HepG2 (cell line): ENCODE results near the gene GALR2. TPM values are rescaled to one million over a fixed set of nuclear protein-coding genes. Genes with fewer than 3 reads are reported as not detected.

Experiments used
- ATF1 ChIP-seq: IDR thresholded peaks from 2 replicates; pipeline ENCODE4 v1.6.1; 2016; ENCODE audit warnings: mild to moderate bottlenecking, control low read depth
- CBFB ChIP-seq: sonication (generic); formaldehyde crosslinking; IDR thresholded peaks from 2 replicates; pipeline ENCODE4 v1.4.0; 2020; ENCODE audit warnings: missing genetic modification reagents
- ELF1 ChIP-seq: sonication (generic); formaldehyde crosslinking; IDR thresholded peaks from 2 replicates; pipeline ENCODE4 v1.4.0; 2020; ENCODE audit warnings: missing genetic modification reagents
- ERF ChIP-seq: IDR thresholded peaks from 2 replicates; pipeline ENCODE4 v1.6.1; 2018; ENCODE audit warnings: missing biosample characterization, missing genetic modification reagents
- FOXA1 ChIP-seq, 2 experiments: fragments of 450-650 bp in 1 of 2; sonication (generic) in 1 of 2; formaldehyde crosslinking in 1 of 2; IDR thresholded peaks; 2 replicates each; pipeline versions ENCODE4 v1.4.0 to v1.6.1; 2016 to 2020; ENCODE audit warnings: missing genetic modification reagents in 1 of 2
- KLF15 ChIP-seq: sonication (generic); formaldehyde crosslinking; IDR thresholded peaks from 2 replicates; pipeline ENCODE4 v1.8.1; 2023; ENCODE audit warnings: borderline replicate concordance, mild to moderate bottlenecking, inconsistent platforms, missing genetic modification reagents, mixed read lengths
- MXD3 ChIP-seq: IDR thresholded peaks from 2 replicates; pipeline ENCODE4 v1.6.1; 2016; ENCODE audit warnings: mild to moderate bottlenecking, missing biosample characterization, missing genetic modification reagents
- SAFB2 ChIP-seq: sonication (generic); formaldehyde crosslinking; IDR thresholded peaks from 2 replicates; pipeline ENCODE4 v1.5.1; 2020; ENCODE audit warnings: missing genetic modification reagents, low read depth, mild to moderate bottlenecking, borderline replicate concordance
- SP2 ChIP-seq: sonication (generic); formaldehyde crosslinking; IDR thresholded peaks from 2 replicates; pipeline ENCODE4 v1.5.1; 2020; ENCODE audit warnings: mild to moderate bottlenecking, missing genetic modification reagents
- TBP ChIP-seq: sonication (generic); formaldehyde crosslinking; IDR thresholded peaks from 2 replicates; pipeline ENCODE4 v1.5.0; 2020; ENCODE audit warnings: missing genetic modification reagents
- THAP7 ChIP-seq: sonication (generic); formaldehyde crosslinking; IDR thresholded peaks from 2 replicates; pipeline ENCODE4 v1.8.1; 2023; ENCODE audit warnings: mild to moderate bottlenecking, missing genetic modification reagents
- YY1 ChIP-seq: IDR thresholded peaks from 2 replicates; pipeline ENCODE4 v1.6.1; 2011; ENCODE audit warnings: low read length, low read depth, moderate library complexity, mild to moderate bottlenecking; ENCODE audit not compliant: insufficient read depth, insufficient replicate concordance
- ZBTB3 ChIP-seq: sonication (generic); formaldehyde crosslinking; IDR thresholded peaks from 2 replicates; pipeline ENCODE4 v1.4.0; 2020; ENCODE audit warnings: low read depth, mild to moderate bottlenecking, moderate library complexity, missing genetic modification reagents, borderline replicate concordance
- ZBTB42 ChIP-seq: sonication (generic); formaldehyde crosslinking; IDR thresholded peaks from 2 replicates; pipeline ENCODE4 v1.5.0; 2020; ENCODE audit warnings: mild to moderate bottlenecking, missing genetic modification reagents
- ZBTB7B ChIP-seq: sonication (generic); formaldehyde crosslinking; IDR thresholded peaks from 2 replicates; pipeline ENCODE4 v1.4.0; 2020; ENCODE audit warnings: missing genetic modification reagents
- ZEB1 ChIP-seq: IDR thresholded peaks from 2 replicates; pipeline ENCODE4 v1.6.1; 2012; ENCODE audit warnings: mild to moderate bottlenecking, low read depth, inconsistent platforms; ENCODE audit not compliant: insufficient replicate concordance
- ZMAT5 ChIP-seq: sonication (generic); formaldehyde crosslinking; IDR thresholded peaks from 2 replicates; pipeline ENCODE4 v1.5.0; 2020; ENCODE audit warnings: mild to moderate bottlenecking, low read depth, missing genetic modification reagents, borderline replicate concordance
- ZNF143 ChIP-seq: sonication (generic); formaldehyde crosslinking; IDR thresholded peaks from 2 replicates; pipeline ENCODE4 v1.4.0; 2020; ENCODE audit warnings: missing genetic modification reagents
- ZNF256 ChIP-seq: sonication (generic); formaldehyde crosslinking; conservative IDR thresholded peaks from 2 replicates; pipeline ENCODE4 v1.4.0; 2020; ENCODE audit warnings: missing genetic modification reagents
- ZNF605 ChIP-seq: sonication (generic); formaldehyde crosslinking; IDR thresholded peaks from 2 replicates; pipeline ENCODE4 v1.8.0; 2022; ENCODE audit warnings: mild to moderate bottlenecking, missing genetic modification reagents
- ZNF782 ChIP-seq: sonication (generic); formaldehyde crosslinking; IDR thresholded peaks from 2 replicates; pipeline ENCODE4 v1.4.0; 2020; ENCODE audit warnings: missing genetic modification reagents, mild to moderate bottlenecking, borderline replicate concordance
- polyA plus RNA-seq, 8 experiments: library from polyadenylated mRNA; depleted of rRNA in 3 of 8; stranded (reverse) in 7 of 8; unstranded in 1 of 8; fragments of >200 nt; fragmentation: Illumina TruSeq in 4 of 8; extraction: Trizol in 4 of 8; gene quantifications; 2 replicates each; pipeline versions ENCODE4 v1.2.1 to v1.2.3, GENCODE V29; 2011 to 2016; ENCODE audit warnings: low read depth in 4 of 8, missing spikeins in 1 of 8, mixed read lengths in 1 of 8; ENCODE audit not compliant: insufficient read depth in 1 of 8
- total RNA-seq, 5 experiments: library from RNA; depleted of rRNA; stranded (reverse); fragments of >200 nt; fragmentation: Illumina TruSeq; extraction: Trizol; gene quantifications; 2 replicates each; pipeline ENCODE4 v1.2.3, GENCODE V29; 2016; ENCODE audit warnings: low read depth in 1 of 5
- TF ChIP-seq, protein P1 (sequence below): sonication (generic); formaldehyde crosslinking; IDR thresholded peaks from 2 replicates; pipeline ENCODE4 v1.4.0; 2020; ENCODE audit warnings: missing genetic modification reagents
- TF ChIP-seq, protein P2 (sequence below): sonication (generic); formaldehyde crosslinking; IDR thresholded peaks from 2 replicates; pipeline ENCODE4 v1.4.0; 2020; ENCODE audit warnings: missing genetic modification reagents

Gene GALR2
- total and polyA plus RNA-seq, 2 of the 13 experiments (the other 11 are each of a cell fraction or from before 2014, with no cell fraction given) = 0.48 to 0.58 TPM

DNA sequence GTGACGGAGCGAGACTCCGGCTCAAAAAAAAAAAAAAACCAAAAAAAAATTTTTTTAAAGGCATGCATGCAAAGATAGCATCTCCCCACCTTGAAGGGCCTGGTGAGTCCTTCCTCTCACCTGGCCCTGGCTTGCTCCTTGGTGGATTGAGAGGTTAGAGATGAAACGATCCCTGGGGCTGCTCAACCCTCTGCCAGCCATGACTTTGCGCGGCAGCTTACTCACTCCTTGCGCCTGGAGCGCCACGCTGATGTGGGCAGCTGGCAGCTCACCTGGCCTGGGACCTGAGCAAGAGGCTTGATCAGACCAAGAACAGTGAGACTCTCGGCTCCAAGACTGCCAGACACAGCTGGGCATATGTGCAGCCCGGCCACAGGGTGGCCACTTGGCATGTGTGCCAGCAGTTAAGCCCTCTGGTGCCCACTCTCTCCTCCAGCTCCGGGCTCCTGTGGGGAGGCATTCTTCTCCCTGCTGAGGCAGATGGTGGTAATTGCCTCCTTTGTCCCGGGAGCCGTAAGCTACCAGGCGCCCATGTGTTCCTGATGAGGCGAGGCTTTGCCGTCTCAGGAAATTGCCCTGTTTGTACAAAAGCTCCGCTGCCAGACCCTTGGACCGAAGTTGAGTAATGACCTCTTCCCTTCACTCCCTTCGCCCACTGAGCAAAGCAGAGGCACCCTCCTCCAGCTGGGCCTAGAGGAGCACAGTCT is 42.4 kb upstream of the GALR2 start (continued):
- TF ChIP-seq, protein P1, sequence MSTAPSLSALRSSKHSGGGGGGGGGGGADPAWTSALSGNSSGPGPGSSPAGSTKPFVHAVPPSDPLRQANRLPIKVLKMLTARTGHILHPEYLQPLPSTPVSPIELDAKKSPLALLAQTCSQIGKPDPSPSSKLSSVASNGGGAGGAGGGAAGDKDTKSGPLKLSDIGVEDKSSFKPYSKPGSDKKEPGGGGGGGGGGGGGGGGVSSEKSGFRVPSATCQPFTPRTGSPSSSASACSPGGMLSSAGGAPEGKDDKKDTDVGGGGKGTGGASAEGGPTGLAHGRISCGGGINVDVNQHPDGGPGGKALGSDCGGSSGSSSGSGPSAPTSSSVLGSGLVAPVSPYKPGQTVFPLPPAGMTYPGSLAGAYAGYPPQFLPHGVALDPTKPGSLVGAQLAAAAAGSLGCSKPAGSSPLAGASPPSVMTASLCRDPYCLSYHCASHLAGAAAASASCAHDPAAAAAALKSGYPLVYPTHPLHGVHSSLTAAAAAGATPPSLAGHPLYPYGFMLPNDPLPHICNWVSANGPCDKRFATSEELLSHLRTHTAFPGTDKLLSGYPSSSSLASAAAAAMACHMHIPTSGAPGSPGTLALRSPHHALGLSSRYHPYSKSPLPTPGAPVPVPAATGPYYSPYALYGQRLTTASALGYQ (CRISPR knock-in tag) = 0 out of 2 replicates have a peak, but pooled peaks have one; percentile 40
- TF ChIP-seq KLF15 (CRISPR knock-in tag) (no peak), TBP (CRISPR knock-in tag) (no peak), SP2 (CRISPR knock-in tag) (no peak), SAFB2 (peak; percentile 53; the same call in 1 of the 2 replicates), ATF1 (CRISPR knock-in tag) (no peak), ERF (peak; percentile 82), YY1 (no peak), ZNF256 (peak; percentile 57; the same call in 1 of the 2 replicates), ZEB1 (peak; percentile 32), CBFB (0 out of 2 replicates have a peak, but pooled peaks have one; percentile 51), ELF1 (CRISPR knock-in tag) (peak; percentile 60), MXD3 (CRISPR knock-in tag) (no peak), ZNF782 (CRISPR knock-in tag) (no peak), ZMAT5 (CRISPR knock-in tag) (no peak), THAP7 (CRISPR knock-in tag) (0 out of 2 replicates have a peak, but pooled peaks have one; percentile 33), ZNF605 (CRISPR knock-in tag) (peak; percentile 53; the same call in 1 of the 2 replicates), ZBTB7B (peak; percentile 67; the same call in 1 of the 2 replicates), FOXA1 (IDR thresholded peaks at IDR 0.05) (no peak), FOXA1 (CRISPR knock-in tag; IDR thresholded peaks at IDR 0.05) (no peak), ZNF143 (CRISPR knock-in tag) (peak; percentile 43; the same call in 1 of the 2 replicates), ZBTB3 (no peak), ZBTB42 (CRISPR knock-in tag) (0 out of 2 replicates have a peak, but pooled peaks have one; percentile 53)
- TF ChIP-seq, protein P2, sequence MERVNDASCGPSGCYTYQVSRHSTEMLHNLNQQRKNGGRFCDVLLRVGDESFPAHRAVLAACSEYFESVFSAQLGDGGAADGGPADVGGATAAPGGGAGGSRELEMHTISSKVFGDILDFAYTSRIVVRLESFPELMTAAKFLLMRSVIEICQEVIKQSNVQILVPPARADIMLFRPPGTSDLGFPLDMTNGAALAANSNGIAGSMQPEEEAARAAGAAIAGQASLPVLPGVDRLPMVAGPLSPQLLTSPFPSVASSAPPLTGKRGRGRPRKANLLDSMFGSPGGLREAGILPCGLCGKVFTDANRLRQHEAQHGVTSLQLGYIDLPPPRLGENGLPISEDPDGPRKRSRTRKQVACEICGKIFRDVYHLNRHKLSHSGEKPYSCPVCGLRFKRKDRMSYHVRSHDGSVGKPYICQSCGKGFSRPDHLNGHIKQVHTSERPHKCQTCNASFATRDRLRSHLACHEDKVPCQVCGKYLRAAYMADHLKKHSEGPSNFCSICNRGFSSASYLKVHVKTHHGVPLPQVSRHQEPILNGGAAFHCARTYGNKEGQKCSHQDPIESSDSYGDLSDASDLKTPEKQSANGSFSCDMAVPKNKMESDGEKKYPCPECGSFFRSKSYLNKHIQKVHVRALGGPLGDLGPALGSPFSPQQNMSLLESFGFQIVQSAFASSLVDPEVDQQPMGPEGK = peak; percentile 36; the same call in 1 of the 2 replicates
